NCI-H146 treated with DMSO at 0.1 percent for 48 hours (cell line): ENCODE results near the gene PON3.

ENCODE experiments used
- DNase-seq: peaks from one replicate; lab custom pipeline; 2025; ENCODE audit not compliant: unreplicated experiment; lab: John Stamatoyannopoulos, UW

Gene PON3

GRCh38 chr7:95342642-95343307, 53.4 kb downstream of the PON3 start:
- no peak for DNase-seq

GRCh38 chr7:95342029-95342428, 54.1 kb downstream of the PON3 start:
- no peak for DNase-seq

DNA sequence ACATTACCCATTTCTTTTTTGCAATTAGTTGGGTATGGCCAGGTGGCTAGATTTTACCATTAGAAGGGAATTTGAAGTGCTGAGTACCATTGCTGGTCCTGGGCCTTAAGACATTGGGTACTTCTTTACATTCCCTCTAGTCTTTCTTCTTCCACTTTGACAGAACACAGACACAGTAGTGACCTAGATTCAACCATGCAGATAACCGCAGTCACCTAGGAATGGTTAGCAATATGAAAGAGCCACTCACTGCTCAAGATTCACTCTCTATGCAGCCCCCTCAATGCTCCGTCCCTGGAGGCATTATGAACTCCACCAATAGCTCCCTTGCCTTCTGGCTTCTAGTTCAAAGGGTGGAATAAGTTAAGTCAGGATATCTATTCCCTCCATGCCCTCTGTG, 55.7 kb downstream of the PON3 start:
- DNase-seq, result no peak

- DNase-seq, result no peak
Observed at GRCh38 chr7:95338832-95339231, 57.3 kb downstream of the PON3 start.

DNA sequence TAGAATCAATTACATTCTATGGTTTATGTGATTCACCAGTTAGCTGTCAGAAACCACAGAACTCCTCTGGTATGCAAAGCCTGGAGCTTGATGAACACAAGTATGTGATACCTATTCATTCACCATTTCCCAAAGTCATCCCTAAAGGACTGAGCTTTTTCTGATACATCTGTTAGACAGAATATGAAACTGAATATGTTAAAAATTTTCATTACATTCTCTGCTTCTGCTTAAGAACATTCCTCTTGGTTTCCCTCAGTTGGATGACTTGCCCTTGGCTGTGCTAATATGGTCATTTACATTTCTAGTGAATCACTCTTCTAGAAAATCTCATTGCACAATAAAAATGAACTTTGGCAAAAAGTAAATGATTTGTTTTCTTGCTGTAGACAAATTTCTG, 61.1 kb downstream of the PON3 start:
- no peak for DNase-seq

DNA sequence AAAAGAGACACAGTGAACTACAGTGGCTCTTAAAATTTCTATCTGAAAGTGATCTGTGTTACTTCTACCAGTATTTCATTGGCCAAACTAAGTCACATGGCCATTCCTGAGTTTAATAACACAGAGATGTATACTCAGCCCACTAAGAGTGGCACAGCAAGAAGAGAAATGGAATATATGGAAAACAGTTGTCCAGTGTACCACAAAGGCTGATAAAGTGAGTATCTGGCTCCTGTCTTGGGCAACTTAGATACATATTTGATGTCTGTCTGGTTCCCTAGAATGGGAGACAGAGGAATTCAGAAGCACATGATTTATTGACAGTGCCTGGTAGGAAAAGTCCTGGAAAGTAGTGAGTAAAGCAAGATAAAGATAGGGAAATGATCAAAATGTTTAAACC, 61.7 kb downstream of the PON3 start:
- DNase-seq, result no peak

DNA sequence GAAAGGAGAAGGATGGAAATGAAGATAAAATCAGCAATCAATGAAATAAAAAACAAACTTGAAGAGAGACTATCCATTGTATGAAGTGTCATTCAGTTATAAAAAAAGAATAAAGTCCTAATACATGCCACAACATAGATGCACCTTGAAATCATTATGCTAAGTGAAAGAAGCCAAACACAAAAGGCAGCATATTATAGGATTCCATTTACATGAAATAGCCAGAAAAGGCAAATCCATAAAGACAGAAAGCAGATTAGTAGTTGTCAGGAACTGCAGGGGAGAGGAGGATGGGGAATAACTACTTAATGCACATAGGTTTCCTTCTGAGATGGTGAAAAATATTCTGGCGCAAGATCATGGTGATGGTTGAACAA, 65.2 kb downstream of the PON3 start:
- no peak for DNase-seq

GRCh38 chr7:95330204-95330960, 65.8 kb downstream of the PON3 start:
- DNase-seq, result no peak

GRCh38 chr7:95327356-95327755, 68.8 kb downstream of the PON3 start:
- DNase-seq, result no peak

DNA sequence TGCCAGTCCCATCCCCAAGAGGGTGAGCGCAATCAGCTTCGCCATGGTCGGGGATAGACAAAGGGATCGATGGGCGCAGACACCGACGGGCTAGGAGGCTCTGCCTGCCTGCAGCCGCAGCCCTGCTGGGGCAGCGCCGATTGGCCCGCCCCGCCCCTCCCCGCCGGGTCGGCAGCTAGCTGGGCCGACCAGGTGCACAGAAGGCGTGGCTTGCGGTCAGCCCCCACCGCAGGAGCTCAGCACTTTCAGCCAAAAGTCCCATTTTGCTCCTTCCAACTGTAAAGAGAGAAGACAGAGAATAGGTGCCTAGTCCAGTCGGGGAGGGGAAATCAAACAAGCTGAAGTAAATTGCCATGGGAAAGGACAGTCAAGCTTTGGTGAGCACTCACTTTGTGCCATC, 71.7 kb downstream of the PON3 start, which contains the start of gene PON1:
PON1 (minus strand) TSS at position 102 of the 400 bp plus-strand sequence; CDS start at position 45, 57 bp downstream.
- peak; percentile 76 for DNase-seq

- DNase-seq, result no peak
Observed at GRCh38 chr7:95323410-95324129, 72.6 kb downstream of the PON3 start.

GRCh38 chr7:95322854-95323253, 73.3 kb downstream of the PON3 start:
- DNase-seq, result no peak

DNA sequence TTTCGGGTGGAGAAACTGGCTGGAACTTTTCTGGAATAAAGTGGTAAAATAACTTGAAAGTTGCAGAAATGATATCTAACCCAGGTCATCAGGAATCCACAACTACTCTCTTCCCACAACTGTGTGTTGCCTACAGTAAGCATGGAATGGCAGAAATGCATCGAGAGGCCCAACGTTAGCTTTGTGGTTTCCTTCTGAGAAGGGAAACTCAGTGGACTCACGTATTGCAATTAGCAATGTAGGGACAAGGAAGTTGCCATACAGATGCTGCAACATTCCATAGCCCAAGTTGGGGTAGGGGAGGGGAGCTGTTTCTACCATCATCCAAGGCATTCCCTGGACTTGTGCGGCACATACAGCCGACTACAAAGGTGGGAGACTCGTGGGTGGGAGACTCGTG, 73.8 kb downstream of the PON3 start:
- no peak for DNase-seq

GRCh38 chr7:95321720-95322119, 74.5 kb downstream of the PON3 start:
- no peak for DNase-seq

GRCh38 chr7:95320651-95321050, 75.5 kb downstream of the PON3 start:
- no peak for DNase-seq

- no peak for DNase-seq
Observed at GRCh38 chr7:95319570-95319969, 76.6 kb downstream of the PON3 start.

DNA sequence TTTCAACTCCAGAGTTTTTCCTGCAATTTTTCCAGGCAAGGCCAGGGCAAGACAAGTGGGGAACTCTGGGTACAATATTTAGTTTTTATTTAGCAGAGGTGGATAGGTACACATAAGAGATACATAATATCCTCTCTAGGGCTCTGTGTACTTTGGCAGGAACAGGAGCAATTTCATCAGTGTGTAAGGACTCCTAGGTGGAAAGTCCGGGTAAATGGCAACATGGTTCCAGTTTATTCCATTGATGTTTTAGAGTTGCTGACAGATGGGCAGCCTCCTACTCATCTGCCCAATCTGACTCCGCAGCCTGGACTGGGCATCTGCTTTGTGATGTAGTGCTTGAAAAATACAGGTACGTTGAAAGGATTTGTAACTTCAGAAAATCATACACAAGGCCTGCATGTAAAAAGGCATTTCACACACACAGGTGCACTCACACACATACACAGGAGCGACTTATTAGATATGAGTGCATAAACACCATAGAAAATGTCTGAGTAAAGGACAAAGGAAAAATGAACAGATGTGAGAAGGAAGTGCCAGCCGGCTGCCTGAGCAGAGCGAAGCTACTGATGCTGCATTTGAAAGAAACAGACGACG, 77.6 kb downstream of the PON3 start:
- no peak for DNase-seq

- no peak for DNase-seq
Observed at GRCh38 chr7:95317966-95318365, 78.2 kb downstream of the PON3 start.

- no peak for DNase-seq
Observed at GRCh38 chr7:95317546-95317945, 78.6 kb downstream of the PON3 start.

DNA sequence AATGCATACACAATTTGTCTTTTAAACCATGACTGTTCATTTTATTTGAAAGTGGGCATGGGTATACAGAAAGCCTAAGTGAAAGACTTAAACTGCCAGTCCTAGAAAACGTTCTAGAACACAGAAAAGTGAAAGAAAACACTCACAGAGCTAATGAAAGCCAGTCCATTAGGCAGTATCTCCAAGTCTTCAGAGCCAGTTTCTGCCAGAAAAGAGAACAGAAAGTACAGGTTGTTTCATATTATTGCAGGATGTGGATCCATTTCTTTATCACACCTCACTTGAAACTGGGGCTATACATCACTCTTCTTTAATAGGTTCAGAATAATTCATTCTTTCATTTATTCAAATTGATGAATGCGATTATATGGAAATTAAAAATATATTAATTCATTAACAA, 79.6 kb downstream of the PON3 start:
- no peak for DNase-seq

DNA sequence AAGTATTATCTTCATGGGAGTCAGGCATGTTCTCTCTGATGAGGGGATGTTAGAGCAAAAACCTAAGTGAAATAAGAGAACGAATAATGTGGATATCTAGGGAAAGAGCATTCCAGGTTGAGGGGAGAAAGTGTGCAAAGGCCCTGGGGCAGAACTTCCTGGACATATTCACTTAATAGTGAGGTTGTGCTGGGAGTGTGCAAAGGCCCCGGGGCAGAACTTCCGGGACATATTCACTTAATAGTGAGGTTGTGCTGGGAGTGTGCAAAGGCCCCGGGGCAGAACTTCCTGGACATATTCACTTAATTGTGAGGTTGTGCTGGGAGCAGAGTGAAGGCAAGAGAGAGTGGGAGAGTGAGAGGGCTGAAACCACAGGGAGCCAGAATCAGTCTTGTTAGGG, 83.6 kb downstream of the PON3 start:
- DNase-seq, result no peak

- DNase-seq, result no peak
Observed at GRCh38 chr7:95311389-95311788, 84.8 kb downstream of the PON3 start.
